ENCODE measurements around the gene CTSZ. TPM values are rescaled to one million over a fixed set of nuclear protein-coding genes. Genes with fewer than 3 reads are reported as not detected.

Gene CTSZ
- polyA plus RNA-seq, 2 of the 4 experiments (the other 2 are of a cell fraction): 115 to 156 TPM

DNA sequence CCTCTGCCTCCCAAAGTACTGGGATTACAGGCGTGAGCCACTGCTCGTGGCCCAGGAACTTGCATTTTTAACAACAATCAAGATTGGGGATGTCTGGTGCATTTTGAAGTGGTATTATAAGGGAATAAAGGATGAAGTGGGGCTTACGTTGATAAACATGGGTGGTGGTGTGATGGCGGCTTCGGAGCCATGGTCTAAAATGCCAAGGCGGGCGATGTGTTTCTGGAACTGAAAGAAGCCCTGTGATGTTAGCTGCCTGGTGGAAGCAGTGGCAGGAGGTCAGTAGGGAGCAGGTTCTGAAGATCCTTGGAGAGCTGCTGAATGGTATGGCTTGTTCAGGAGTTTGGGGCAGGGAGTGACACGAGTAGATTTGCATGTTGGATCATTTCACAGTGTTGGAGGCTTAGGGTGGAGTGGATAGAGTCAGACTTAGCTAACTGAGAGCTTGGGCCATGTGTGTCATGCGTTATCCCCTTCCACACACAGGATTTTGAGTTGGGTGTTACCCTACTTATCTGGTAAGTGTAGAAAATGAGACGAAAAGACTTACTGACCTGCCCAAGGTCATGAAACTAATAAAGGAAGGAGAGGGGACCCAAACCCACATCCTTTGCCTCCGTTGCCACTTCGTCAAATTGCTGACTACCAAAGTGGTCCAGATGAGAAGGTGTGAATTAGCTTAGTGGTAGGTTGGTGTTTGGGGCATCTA is 24.5 kb downstream of the CTSZ start:
- WGBS (ENCODE audit: missing lambda C conversion rate): 94% methylated on average over 12 of the region's 12 CpGs
- CTCF ChIA-PET: interaction anchor here (1.0 to 1.3 kb wide), 2 partner anchors 15 to 112 kb away, joined by 3 to 5 read pairs; no protein-coding TSS in a partner anchor

GRCh38 chr20:58981628-58982364 is 25.3 kb downstream of the CTSZ start:
- peak; percentile 31 to 67 for DNase-seq (ENCODE audit: low read depth in 1 of 2, low spot score in 1 of 2)
- peak overlapping the region; percentile 97 for H3K27ac ChIP-seq
- 14% methylated on average over 24 of the region's 29 CpGs for WGBS (ENCODE audit: missing lambda C conversion rate)

More for the DNA sequence above, 24.5 kb downstream of the CTSZ start:
- DNase-seq (ENCODE audit: low read depth in 1 of 2, low spot score in 1 of 2): no peak
- no peak for FAIRE-seq
- POLR2A ChIA-PET: interaction anchor here (0.7 to 3.9 kb wide), 5 partner anchors 8 to 116 kb away, joined by 3 to 35 read pairs (median 6); partner anchors contain the start of gene ATP5F1E
- Histone ChIP-seq H3K4me1 (peaks cover 6% of the 10 kb centered on the region; the same call in 1 of the 3 replicates), H3K9me3 (no peaks in the 10 kb centered on the region), H3K27ac (peak overlapping the region in 1 of 2 experiments; percentile 97; a peak in 3 of 6 replicates), H3K4me2 (peak overlapping the region; percentile 92), H3K4me3 (peak overlapping the region; percentile 71)
- no peak for ATAC-seq
- TF ChIP-seq, protein P1, sequence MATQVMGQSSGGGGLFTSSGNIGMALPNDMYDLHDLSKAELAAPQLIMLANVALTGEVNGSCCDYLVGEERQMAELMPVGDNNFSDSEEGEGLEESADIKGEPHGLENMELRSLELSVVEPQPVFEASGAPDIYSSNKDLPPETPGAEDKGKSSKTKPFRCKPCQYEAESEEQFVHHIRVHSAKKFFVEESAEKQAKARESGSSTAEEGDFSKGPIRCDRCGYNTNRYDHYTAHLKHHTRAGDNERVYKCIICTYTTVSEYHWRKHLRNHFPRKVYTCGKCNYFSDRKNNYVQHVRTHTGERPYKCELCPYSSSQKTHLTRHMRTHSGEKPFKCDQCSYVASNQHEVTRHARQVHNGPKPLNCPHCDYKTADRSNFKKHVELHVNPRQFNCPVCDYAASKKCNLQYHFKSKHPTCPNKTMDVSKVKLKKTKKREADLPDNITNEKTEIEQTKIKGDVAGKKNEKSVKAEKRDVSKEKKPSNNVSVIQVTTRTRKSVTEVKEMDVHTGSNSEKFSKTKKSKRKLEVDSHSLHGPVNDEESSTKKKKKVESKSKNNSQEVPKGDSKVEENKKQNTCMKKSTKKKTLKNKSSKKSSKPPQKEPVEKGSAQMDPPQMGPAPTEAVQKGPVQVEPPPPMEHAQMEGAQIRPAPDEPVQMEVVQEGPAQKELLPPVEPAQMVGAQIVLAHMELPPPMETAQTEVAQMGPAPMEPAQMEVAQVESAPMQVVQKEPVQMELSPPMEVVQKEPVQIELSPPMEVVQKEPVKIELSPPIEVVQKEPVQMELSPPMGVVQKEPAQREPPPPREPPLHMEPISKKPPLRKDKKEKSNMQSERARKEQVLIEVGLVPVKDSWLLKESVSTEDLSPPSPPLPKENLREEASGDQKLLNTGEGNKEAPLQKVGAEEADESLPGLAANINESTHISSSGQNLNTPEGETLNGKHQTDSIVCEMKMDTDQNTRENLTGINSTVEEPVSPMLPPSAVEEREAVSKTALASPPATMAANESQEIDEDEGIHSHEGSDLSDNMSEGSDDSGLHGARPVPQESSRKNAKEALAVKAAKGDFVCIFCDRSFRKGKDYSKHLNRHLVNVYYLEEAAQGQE (IDR thresholded peaks at IDR 0.05): no peak
- no peak for TF ChIP-seq RCOR1 (IDR thresholded peaks at IDR 0.05; ENCODE audit: low read depth, low read length)

GRCh38 chr20:58980711-58981627 is 26.1 kb downstream of the CTSZ start, which contains the start of gene NELFCD:
TSS of gene NELFCD (plus strand) at chr20:58981256. CDS start at chr20:58981310, 54 bp downstream.
- POLR2A ChIA-PET: interaction anchor here (0.6 to 3.9 kb wide), 7 partner anchors 10 to 79 kb away, joined by 3 to 35 read pairs (median 4); partner anchors contain the start of gene ATP5F1E
- DNase-seq (ENCODE audit: low read depth in 1 of 2, low spot score in 1 of 2) (peak; percentile 90 to 95), ATAC-seq (peak; percentile 92 to 95), FAIRE-seq (no peak)
- 3% methylated on average over 28 of the region's 109 CpGs for WGBS (ENCODE audit: missing lambda C conversion rate)
- no peaks in the 10 kb centered on the region for H3K9me3 ChIP-seq
- peaks cover 6% of the 10 kb centered on the region; the same call in 1 of the 3 replicates for H3K4me1 ChIP-seq
- peak within 1 kb of the TSS; percentile 71 for H3K4me3 ChIP-seq
- CTCF ChIA-PET: interaction anchor here (1.0 to 1.3 kb wide), 2 partner anchors 9 to 17 kb away, joined by 3 read pairs; no protein-coding TSS in a partner anchor
- peak within 1 kb of the TSS; percentile 92 for H3K4me2 ChIP-seq
- peak within 1 kb of the TSS; percentile 97 for H3K27ac ChIP-seq
- peak; percentile 81; the same call in 1 of the 2 replicates for TF ChIP-seq KDM1A (IDR thresholded peaks at IDR 0.05; ENCODE audit: low read depth)
- TF ChIP-seq, protein P2, sequence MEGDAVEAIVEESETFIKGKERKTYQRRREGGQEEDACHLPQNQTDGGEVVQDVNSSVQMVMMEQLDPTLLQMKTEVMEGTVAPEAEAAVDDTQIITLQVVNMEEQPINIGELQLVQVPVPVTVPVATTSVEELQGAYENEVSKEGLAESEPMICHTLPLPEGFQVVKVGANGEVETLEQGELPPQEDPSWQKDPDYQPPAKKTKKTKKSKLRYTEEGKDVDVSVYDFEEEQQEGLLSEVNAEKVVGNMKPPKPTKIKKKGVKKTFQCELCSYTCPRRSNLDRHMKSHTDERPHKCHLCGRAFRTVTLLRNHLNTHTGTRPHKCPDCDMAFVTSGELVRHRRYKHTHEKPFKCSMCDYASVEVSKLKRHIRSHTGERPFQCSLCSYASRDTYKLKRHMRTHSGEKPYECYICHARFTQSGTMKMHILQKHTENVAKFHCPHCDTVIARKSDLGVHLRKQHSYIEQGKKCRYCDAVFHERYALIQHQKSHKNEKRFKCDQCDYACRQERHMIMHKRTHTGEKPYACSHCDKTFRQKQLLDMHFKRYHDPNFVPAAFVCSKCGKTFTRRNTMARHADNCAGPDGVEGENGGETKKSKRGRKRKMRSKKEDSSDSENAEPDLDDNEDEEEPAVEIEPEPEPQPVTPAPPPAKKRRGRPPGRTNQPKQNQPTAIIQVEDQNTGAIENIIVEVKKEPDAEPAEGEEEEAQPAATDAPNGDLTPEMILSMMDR (IDR thresholded peaks at IDR 0.05): no peak
- TF ChIP-seq HOXB5 (CRISPR knock-in tag; IDR thresholded peaks at IDR 0.05): peak; percentile 70
- TF ChIP-seq, protein P3, sequence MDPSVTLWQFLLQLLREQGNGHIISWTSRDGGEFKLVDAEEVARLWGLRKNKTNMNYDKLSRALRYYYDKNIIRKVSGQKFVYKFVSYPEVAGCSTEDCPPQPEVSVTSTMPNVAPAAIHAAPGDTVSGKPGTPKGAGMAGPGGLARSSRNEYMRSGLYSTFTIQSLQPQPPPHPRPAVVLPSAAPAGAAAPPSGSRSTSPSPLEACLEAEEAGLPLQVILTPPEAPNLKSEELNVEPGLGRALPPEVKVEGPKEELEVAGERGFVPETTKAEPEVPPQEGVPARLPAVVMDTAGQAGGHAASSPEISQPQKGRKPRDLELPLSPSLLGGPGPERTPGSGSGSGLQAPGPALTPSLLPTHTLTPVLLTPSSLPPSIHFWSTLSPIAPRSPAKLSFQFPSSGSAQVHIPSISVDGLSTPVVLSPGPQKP (IDR thresholded peaks at IDR 0.05; ENCODE audit: low read depth, low read length): no peak
- TF ChIP-seq EHMT2 (IDR thresholded peaks at IDR 0.05; ENCODE audit: low read depth): no peak
- TF ChIP-seq RNF2 (IDR thresholded peaks at IDR 0.05; ENCODE audit: borderline replicate concordance, low read depth): no peak
- TF ChIP-seq, protein P4, sequence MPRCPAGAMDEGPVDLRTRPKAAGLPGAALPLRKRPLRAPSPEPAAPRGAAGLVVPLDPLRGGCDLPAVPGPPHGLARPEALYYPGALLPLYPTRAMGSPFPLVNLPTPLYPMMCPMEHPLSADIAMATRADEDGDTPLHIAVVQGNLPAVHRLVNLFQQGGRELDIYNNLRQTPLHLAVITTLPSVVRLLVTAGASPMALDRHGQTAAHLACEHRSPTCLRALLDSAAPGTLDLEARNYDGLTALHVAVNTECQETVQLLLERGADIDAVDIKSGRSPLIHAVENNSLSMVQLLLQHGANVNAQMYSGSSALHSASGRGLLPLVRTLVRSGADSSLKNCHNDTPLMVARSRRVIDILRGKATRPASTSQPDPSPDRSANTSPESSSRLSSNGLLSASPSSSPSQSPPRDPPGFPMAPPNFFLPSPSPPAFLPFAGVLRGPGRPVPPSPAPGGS (IDR thresholded peaks at IDR 0.05): peak; percentile 85
- TF ChIP-seq HMGXB4 (CRISPR knock-in tag; IDR thresholded peaks at IDR 0.05; ENCODE audit: borderline replicate concordance): no peak
- TF ChIP-seq NPAS2 (CRISPR knock-in tag; IDR thresholded peaks at IDR 0.05; ENCODE audit: borderline replicate concordance): no peak

More at GRCh38 chr20:58981628-58982364, 25.3 kb downstream of the CTSZ start:
- ChIA-PET CTCF (interaction anchor here (0.6 to 1.3 kb wide), 3 partner anchors 16 to 112 kb away, joined by 3 to 5 read pairs (median 4); no protein-coding TSS in a partner anchor), POLR2A (interaction anchor here (0.5 to 3.9 kb wide), 5 partner anchors 9 to 514 kb away, joined by 3 to 35 read pairs (median 4); partner anchors contain the start of gene ATP5F1E)
- Histone ChIP-seq H3K4me2 (peak overlapping the region; percentile 92), H3K9me3 (no peaks in the 10 kb centered on the region), H3K4me3 (peak overlapping the region; percentile 71), H3K4me1 (peaks cover 6% of the 10 kb centered on the region; the same call in 1 of the 3 replicates)
- peak; percentile 58 to 62 for ATAC-seq
- FAIRE-seq: no peak
- TF ChIP-seq FOSB (CRISPR knock-in tag; IDR thresholded peaks at IDR 0.05) (no peak), POLR2AphosphoS2 (conservative IDR thresholded peaks at IDR 0.05; ENCODE audit: low read length) (no peak), PHF8 (IDR thresholded peaks at IDR 0.05; ENCODE audit: borderline replicate concordance, low read depth) (peak; percentile 42; the same call in 1 of the 2 replicates)
- TF ChIP-seq, protein P5, sequence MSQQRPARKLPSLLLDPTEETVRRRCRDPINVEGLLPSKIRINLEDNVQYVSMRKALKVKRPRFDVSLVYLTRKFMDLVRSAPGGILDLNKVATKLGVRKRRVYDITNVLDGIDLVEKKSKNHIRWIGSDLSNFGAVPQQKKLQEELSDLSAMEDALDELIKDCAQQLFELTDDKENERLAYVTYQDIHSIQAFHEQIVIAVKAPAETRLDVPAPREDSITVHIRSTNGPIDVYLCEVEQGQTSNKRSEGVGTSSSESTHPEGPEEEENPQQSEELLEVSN (IDR thresholded peaks at IDR 0.05; ENCODE audit: borderline replicate concordance, low read depth): no peak
